GM19463 (cell line): Measurements from ENCODE around the gene SIK3.
"Not testable (repeated sequence)": the region's sequence is repeated elsewhere in the genome, so short reads cannot be mapped to it uniquely, and the experiment has no call there.

ENCODE experiments used
- ATAC-seq: cut with Tn5 transposase; IDR thresholded peaks from one replicate; pipeline ENCODE4 v1.9.1; 2021; ENCODE audit warnings: mild to moderate bottlenecking, moderate library complexity; ENCODE audit not compliant: unreplicated experiment

Gene SIK3

GRCh38 chr11:117098269-117099232 lies at the start of gene SIK3:
Gene SIK3 (minus strand): TSS chr11:117098428. CDS start chr11:117098415, 13 bp downstream.
- ATAC-seq = peak; percentile 79

GRCh38 chr11:117146521-117146920 lies 48.3 kb upstream of the SIK3 start:
- no peak for ATAC-seq

DNA sequence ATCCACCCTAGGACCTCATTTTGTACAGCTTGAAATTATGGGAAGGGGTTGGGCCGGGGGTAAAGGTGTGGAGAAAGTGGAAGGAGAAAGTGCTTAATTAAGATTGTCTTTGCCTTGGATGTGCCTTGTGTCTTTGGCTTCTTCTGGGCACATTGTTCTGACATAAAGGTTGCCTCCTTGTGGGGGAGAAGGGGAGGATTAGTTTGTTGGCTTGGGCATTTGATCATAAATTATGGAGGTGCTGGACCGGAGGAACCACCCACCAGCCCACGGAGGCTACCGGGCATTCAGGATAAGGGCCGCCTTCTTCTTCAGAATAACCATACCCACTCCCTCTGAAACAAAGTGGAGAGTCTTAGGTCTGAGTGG lies 47.1 kb upstream of the SIK3 start:
- no peak for ATAC-seq

GRCh38 chr11:117144477-117145392 lies 46.5 kb upstream of the SIK3 start:
- ATAC-seq = peak; percentile 44

- ATAC-seq = peak; percentile 95
Measured at GRCh38 chr11:117143871-117144476, 45.7 kb upstream of the SIK3 start, which contains the start of gene PAFAH1B2. Gene PAFAH1B2 (plus strand): TSS chr11:117144287. CDS start chr11:117152448, 8,161 bp downstream.

GRCh38 chr11:117143390-117143789 lies 45.2 kb upstream of the SIK3 start:
- ATAC-seq = peak; percentile 5

DNA sequence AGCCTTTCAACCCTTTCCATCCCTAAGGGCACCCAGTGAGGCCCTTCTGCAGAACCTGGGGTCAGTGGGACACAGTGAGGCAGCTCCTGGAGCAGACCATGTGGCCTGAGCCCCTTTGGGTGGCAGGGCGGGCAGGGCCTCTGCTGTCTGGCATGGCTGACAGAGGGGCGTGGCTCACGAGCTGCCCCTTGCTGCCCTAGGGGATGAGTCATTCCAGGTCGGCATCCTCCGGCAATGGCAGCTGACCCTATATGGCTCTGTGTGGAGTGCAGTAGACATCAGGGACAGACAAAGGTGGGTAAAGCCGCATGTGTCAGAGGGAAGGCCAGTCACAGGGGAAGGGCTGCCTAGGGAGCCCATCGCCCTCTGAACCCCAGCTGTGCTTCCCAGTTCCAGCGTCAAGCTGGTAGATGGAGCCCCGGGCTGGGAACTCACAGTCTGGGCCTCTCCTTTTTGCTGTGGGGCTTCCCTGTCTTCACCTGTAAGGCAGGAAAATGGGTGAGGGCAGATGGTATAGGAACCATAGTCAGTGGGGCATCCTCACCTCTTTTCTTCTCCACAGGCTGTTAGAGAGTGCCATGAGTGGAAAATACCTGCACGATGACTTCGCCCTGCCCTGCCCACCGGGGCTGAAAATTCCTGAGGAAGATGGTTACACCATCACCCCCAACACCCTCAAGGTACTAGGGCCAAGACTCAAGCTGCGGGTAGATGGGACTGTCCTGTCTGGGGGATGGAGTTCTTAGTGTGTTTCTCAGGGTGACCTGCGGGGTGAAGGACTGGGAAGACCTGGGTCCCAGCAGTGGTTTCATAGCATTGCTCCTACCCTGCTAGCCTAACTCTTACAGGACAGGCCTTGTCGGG lies 39.2 kb upstream of the SIK3 start:
- ATAC-seq = not testable (repeated sequence)

DNA sequence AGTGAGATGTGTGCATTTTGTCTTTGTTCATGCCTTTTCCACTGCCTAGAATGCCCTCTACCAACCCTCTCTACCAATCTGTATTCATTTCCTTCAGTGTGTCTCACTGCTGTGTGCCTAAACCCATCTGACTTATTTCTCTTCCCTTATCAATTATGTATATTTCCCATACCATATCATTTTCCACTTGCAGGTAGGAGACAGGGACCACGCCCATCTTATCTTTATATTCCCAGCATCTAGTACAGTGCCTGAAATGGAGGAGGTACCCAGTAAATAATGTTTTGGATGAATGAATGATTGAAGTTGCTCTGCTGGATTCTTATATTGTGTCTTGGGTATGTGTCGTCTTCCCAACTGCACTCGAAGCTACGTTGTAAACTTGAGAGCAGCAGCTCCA lies 36.8 kb upstream of the SIK3 start:
- not testable (repeated sequence) for ATAC-seq

DNA sequence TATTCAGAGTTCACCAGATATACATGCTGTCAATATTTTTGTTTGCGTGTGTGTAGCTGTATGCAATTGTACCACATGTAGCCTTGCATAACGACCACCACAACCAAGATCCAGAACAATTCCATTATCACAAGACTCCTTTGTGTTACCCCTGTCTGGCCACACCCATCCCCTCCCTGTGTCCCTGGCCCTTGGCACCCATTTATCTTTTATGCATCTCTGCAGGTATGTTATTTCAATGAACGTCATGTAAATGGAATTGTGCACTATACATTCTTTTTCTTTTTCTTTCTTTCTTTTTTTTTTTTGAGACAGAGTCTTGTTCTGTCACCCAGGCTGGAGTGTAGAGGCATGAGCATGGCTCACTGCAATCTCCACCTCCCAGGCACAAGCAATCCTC lies 36.2 kb upstream of the SIK3 start:
- ATAC-seq = no peak

- ATAC-seq = no peak
Measured at GRCh38 chr11:117130879-117131278, 32.7 kb upstream of the SIK3 start.

GRCh38 chr11:117130396-117130795 lies 32.2 kb upstream of the SIK3 start:
- ATAC-seq = not testable (repeated sequence)

DNA sequence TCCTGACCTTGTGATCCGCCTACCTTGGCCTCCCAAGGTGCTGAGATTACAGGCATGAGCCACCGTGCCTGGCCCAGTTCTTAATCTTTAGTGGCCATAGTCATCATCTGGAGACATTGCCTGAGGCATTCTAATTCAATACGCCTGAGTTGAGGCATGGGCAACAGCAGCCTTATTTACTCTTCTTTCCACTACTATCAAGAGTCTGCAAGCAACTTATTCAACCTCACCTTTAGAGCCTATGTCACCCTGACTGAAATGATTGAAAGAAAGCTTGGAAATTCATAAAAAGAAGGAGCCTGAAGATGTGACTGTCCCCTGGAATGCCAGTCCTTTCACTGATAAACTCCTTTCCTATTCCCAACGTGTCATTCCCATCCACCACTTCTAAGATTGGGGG lies 30.1 kb upstream of the SIK3 start:
- ATAC-seq = no peak

GRCh38 chr11:117127171-117127901 lies 29.1 kb upstream of the SIK3 start:
- ATAC-seq = no peak

DNA sequence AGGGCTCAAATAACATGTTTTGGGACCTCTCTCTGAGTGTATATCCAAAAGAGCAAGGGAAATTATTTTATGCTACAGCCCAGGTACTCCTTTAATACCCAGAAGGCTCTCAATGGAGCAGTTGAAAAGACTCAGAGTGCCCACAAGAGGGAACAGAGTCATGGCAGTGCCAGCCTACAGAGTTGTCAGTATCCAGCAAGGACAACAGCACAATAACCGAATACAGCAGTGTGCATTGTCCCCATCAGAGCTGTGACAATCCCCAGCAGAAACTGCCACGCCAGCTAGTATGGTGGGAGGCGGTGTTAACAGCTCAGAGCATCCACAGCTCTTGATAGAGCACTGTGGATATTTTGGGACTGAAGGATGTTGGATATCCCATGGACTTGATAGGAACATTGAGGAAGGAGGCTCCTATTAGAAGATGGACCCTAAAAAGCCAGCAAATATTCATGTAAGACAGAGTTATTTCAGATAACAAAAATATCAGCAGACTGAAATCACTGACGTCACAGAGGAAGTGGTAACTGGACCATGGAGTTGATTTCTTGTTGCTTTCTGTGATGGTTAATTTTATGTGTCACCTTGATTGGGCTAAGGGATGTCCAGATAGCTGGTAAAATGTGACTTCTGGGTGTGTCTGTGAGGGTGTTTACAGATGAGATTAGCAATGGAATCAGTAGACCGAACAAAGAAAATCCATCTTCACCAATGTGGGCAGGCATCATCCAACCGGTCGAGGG lies 28.2 kb upstream of the SIK3 start:
- no peak for ATAC-seq

DNA sequence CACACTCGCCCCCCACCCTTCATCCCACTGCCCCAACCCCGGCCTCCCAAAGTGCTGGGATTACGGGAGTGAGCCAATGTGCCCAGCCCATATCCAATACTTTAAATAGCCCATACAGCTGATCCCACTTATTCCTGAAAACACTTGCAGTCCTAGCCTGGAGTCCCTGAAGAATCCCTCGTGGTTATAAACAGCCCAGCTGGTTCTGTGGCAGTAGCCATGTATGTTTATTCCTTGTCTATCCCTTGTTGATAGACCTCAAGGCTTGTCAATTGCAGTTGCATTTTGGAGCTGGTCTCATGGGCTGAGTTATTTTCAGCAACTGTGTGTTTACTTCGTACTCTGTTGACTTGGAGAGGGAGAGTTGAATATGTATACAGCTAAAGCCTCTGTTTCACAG lies 24.3 kb upstream of the SIK3 start:
- ATAC-seq = no peak

DNA sequence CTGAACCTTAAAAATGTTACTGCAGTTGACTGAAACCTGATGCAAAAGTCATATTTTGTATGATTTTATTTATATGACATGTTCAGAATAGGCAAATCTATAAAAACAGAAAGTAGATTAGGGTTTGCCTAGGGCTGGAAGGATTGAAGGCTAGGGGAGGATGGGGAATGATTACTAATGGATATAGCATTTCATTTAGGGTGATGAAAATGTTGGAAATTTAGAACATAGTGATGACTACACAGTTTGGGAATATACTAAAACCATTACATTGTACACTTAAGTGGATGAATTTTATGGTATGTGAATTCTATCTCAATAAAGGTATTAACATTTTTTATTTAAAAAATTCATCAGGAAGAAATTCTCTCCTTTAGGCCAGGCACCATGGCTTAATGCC lies 22.9 kb upstream of the SIK3 start:
- no peak for ATAC-seq

- ATAC-seq = no peak
Measured at GRCh38 chr11:117117681-117118080, 19.5 kb upstream of the SIK3 start.

DNA sequence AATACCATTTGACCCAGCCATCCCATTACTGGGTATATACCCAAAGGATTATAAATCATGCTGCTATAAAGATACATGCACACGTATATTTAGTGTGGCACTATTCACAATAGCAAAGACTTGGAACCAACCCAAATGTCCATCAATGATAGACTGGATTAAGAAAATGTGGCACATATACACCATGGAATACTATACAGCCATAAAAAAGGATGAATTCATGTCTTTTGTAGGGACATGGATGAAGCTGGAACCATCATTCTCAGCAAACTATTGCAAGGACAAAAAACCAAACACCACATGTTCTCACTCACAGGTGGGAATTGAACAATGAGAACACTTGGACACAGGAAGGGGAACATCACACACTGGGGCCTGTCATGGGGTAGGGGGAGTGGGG lies 14.7 kb upstream of the SIK3 start:
- not testable (repeated sequence) for ATAC-seq

- not testable (repeated sequence) for ATAC-seq
Measured at GRCh38 chr11:117112497-117112896, 14.3 kb upstream of the SIK3 start.
